IMR-90 (cell line): Measurements from ENCODE around the gene SLC8A1. TPM values are rescaled to one million over a fixed set of nuclear protein-coding genes. Genes with fewer than 3 reads are reported as not detected.
A peak's percentile ranks its signal among the peaks of the same experiment; 100 is the strongest.

Source experiments
- ATAC-seq: fragments of 200-7000 bp; cut with Tn5 transposase; 2 replicates; pipeline ENCODE4 v1.9.1; 2020; ENCODE audit warnings: low read depth, mild to moderate bottlenecking, moderate library complexity
- BruUV-seq: library from RNA; stranded (reverse); fragments of 400-500 nt; replicated peaks from 2 replicates; lab custom pipeline; 2021; lab: Mats Ljungman, UMichigan
- CTCF ChIA-PET: fragments of 300-600 bp; formaldehyde crosslinking; extraction: SDS; loops from one replicate; lab custom pipeline; 2021; ENCODE audit warnings: antibody characterized with exemption; lab: Yijun Ruan, JAX
- POLR2A ChIA-PET: fragments of 300-600 bp; sonication (Branson Sonifier 250); formaldehyde crosslinking; loops from one replicate; lab custom pipeline; 2022; ENCODE audit warnings: antibody characterized with exemption; ENCODE audit not compliant: unreplicated experiment; lab: Charles Lee
- DNase-seq: peaks from one replicate; pipeline ENCODE4 v3.0.0; 2013
- H2AFZ ChIP-seq: replicated peaks from 2 replicates; pipeline ENCODE3; 2013; ENCODE audit warnings: low read length, mild to moderate bottlenecking; ENCODE audit not compliant: poor library complexity
- H2AK5ac ChIP-seq: 2 replicates; pipeline ENCODE4 v1.6.1; 2013; ENCODE audit warnings: low read depth, low read length, inconsistent platforms
- H2AK9ac ChIP-seq: replicated peaks from 2 replicates; pipeline ENCODE3; 2013; ENCODE audit warnings: mild to moderate bottlenecking, low read depth, low read length, moderate library complexity; ENCODE audit not compliant: poor library complexity
- H2BK120ac ChIP-seq: 2 replicates; pipeline ENCODE4 v1.6.1; 2013; ENCODE audit warnings: low read depth, low read length, inconsistent platforms
- H2BK15ac ChIP-seq: 3 replicates; pipeline ENCODE4 v1.6.1; 2013; ENCODE audit warnings: low read depth, low read length, inconsistent platforms
- H2BK20ac ChIP-seq: 2 replicates; pipeline ENCODE4 v1.6.1; 2013; ENCODE audit warnings: low read depth, mild to moderate bottlenecking, inconsistent platforms, low read length, moderate library complexity
- H2BK5ac ChIP-seq: 2 replicates; pipeline ENCODE4 v1.6.1; 2013; ENCODE audit warnings: mild to moderate bottlenecking, low read depth, low read length, inconsistent platforms; ENCODE audit not compliant: poor library complexity, severe bottlenecking
- H3K14ac ChIP-seq: replicated peaks from 2 replicates; pipeline ENCODE4 v1.6.1; 2013; ENCODE audit warnings: low read depth, low read length, inconsistent platforms
- H3K18ac ChIP-seq: 2 replicates; pipeline ENCODE4 v1.6.1; 2013; ENCODE audit warnings: low read depth, low read length, control low read depth
- H3K23ac ChIP-seq: 2 replicates; pipeline ENCODE4 v1.6.1; 2013; ENCODE audit warnings: low read depth, low read length, inconsistent platforms
- H3K27ac ChIP-seq: 2 replicates; pipeline ENCODE4 v1.5.1; 2013; ENCODE audit warnings: mild to moderate bottlenecking, control low read depth, low read length; ENCODE audit not compliant: insufficient read depth
- H3K27me3 ChIP-seq: 2 replicates; pipeline ENCODE4 v1.6.1; 2013; ENCODE audit warnings: low read length; ENCODE audit not compliant: control insufficient read depth, insufficient read depth
- H3K36me3 ChIP-seq: 2 replicates; pipeline ENCODE4 v1.6.1; 2013; ENCODE audit warnings: low read length, mixed read lengths; ENCODE audit not compliant: control insufficient read depth, insufficient read depth
- H3K4ac ChIP-seq: 2 replicates; pipeline ENCODE4 v1.6.1; 2013; ENCODE audit warnings: low read depth, low read length, inconsistent platforms
- H3K4me1 ChIP-seq: 2 replicates; pipeline ENCODE4 v1.6.1; 2013; ENCODE audit warnings: low read length, mixed read lengths; ENCODE audit not compliant: control insufficient read depth, insufficient read depth
- H3K4me2 ChIP-seq: 2 replicates; pipeline ENCODE4 v1.6.1; 2013; ENCODE audit warnings: low read depth, mild to moderate bottlenecking, control low read depth, low read length, moderate library complexity
- H3K4me3 ChIP-seq: 2 replicates; pipeline ENCODE4 v1.5.1; 2013; ENCODE audit warnings: low read depth, mild to moderate bottlenecking, control low read depth, low read length, moderate library complexity; ENCODE audit not compliant: insufficient read depth
- H3K56ac ChIP-seq: 2 replicates; pipeline ENCODE4 v1.6.1; 2013; ENCODE audit warnings: low read length, inconsistent platforms; ENCODE audit not compliant: insufficient read depth; ENCODE audit errors: extremely low read depth
- H3K79me1 ChIP-seq, 2 experiments: 2 replicates each; pipeline ENCODE4 v1.6.1; 2013; ENCODE audit warnings: low read length in 2 of 2, inconsistent platforms in 1 of 2, low read depth in 1 of 2
- H3K9ac ChIP-seq: 2 replicates; pipeline ENCODE4 v1.6.1; 2013; ENCODE audit warnings: low read depth, low read length, control low read depth
- H3K9me1 ChIP-seq: 2 replicates; pipeline ENCODE4 v1.6.1; 2013; ENCODE audit warnings: low read length, inconsistent platforms; ENCODE audit not compliant: insufficient read depth
- H3K9me3 ChIP-seq: 2 replicates; pipeline ENCODE4 v1.6.1; 2013; ENCODE audit warnings: low read length; ENCODE audit not compliant: control insufficient read depth, insufficient read depth
- H4K20me1 ChIP-seq: 2 replicates; pipeline ENCODE4 v1.6.1; 2013; ENCODE audit warnings: low read length, inconsistent platforms; ENCODE audit not compliant: insufficient read depth
- H4K5ac ChIP-seq: 2 replicates; pipeline ENCODE4 v1.6.1; 2013; ENCODE audit warnings: mild to moderate bottlenecking, low read depth, low read length, control low read depth
- H4K8ac ChIP-seq, 2 experiments: 2 replicates each; pipeline ENCODE4 v1.6.1; 2013; ENCODE audit warnings: low read depth in 2 of 2, low read length in 2 of 2, control low read depth in 1 of 2, inconsistent platforms in 1 of 2
- H4K91ac ChIP-seq: 2 replicates; pipeline ENCODE4 v1.6.1; 2013; ENCODE audit warnings: low read depth, low read length, inconsistent platforms; ENCODE audit not compliant: insufficient read depth
- CEBPB ChIP-seq: IDR thresholded peaks from 2 replicates; pipeline ENCODE4 v1.6.1; 2012; ENCODE audit warnings: low read depth, low read length, improper control_type of control experiment
- ELK1 ChIP-seq: fragments of 150-350 bp; IDR thresholded peaks from 2 replicates; pipeline ENCODE4 v1.6.1; 2016; ENCODE audit warnings: low read depth, mild to moderate bottlenecking, low read length, moderate library complexity, borderline replicate concordance
- FOS ChIP-seq: fragments of 150-350 bp; IDR thresholded peaks from 2 replicates; pipeline ENCODE4 v1.6.1; 2016; ENCODE audit warnings: low read depth, low read length
- MAFK ChIP-seq: IDR thresholded peaks from 2 replicates; pipeline ENCODE4 v1.6.1; 2012; ENCODE audit warnings: low read depth, low read length, improper control_type of control experiment
- MAZ ChIP-seq: IDR thresholded peaks from 2 replicates; pipeline ENCODE4 v1.6.1; 2012; ENCODE audit warnings: low read depth, mild to moderate bottlenecking, low read length, improper control_type of control experiment, moderate library complexity, borderline replicate concordance
- MXI1 ChIP-seq: IDR thresholded peaks from 2 replicates; pipeline ENCODE4 v1.6.1; 2012; ENCODE audit warnings: low read depth, mild to moderate bottlenecking, low read length, moderate library complexity, borderline replicate concordance
- NFE2L2 ChIP-seq: fragments of 150-350 bp; IDR thresholded peaks from 2 replicates; pipeline ENCODE4 v1.6.1; 2016; ENCODE audit warnings: low read depth, mild to moderate bottlenecking, low read length
- POLR2A ChIP-seq: IDR thresholded peaks from 2 replicates; pipeline ENCODE4 v1.6.1; 2012; ENCODE audit warnings: mild to moderate bottlenecking, low read depth, low read length
- RAD21 ChIP-seq: IDR thresholded peaks from 2 replicates; pipeline ENCODE4 v1.6.1; 2012; ENCODE audit warnings: low read length, improper control_type of control experiment
- RCOR1 ChIP-seq: IDR thresholded peaks from 2 replicates; pipeline ENCODE4 v1.6.1; 2012; ENCODE audit warnings: mild to moderate bottlenecking, low read length, improper control_type of control experiment; ENCODE audit not compliant: insufficient replicate concordance
- RFX5 ChIP-seq: IDR thresholded peaks from 2 replicates; pipeline ENCODE4 v1.8.0; 2012; ENCODE audit warnings: low read depth, mild to moderate bottlenecking, low read length, moderate library complexity
- USF2 ChIP-seq: fragments of 150-350 bp; IDR thresholded peaks from 2 replicates; pipeline ENCODE4 v1.6.1; 2017; ENCODE audit warnings: mild to moderate bottlenecking, antibody characterized with exemption, low read length, low read depth
- WGBS, 2 experiments: methylation state at CpG; one replicate each; pipeline versions ENCODE4 v1.1.5 to v1.1.7; 2013; ENCODE audit warnings: missing lambda C conversion rate in 2 of 2; ENCODE audit not compliant: insufficient read length in 1 of 2; ENCODE audit errors: extremely low coverage in 2 of 2; 5-methylcytosine and 5-hydroxymethylcytosine counted together
- dilution Hi-C: fragments of 300-500 bp; cut with HindIII; formaldehyde crosslinking; loops from one replicate; pipeline ENCODE4 v1.14.3; 2018; ENCODE audit warnings: low sequenced_read_pairs; ENCODE audit not compliant: unreplicated experiment
- in situ Hi-C: fragments of 300-500 bp; cut with MboI; formaldehyde crosslinking; loops from 3 replicates; pipeline ENCODE4 v1.14.3; 2019; ENCODE audit warnings: low sequenced_read_pairs, inconsistent platforms, mixed read lengths
- intact Hi-C: fragments of 100-400 bp; cut with micrococcal nuclease; formaldehyde crosslinking; loops from 2 replicates; pipeline ENCODE4 v1.10.0; 2022
- polyA plus RNA-seq, 3 experiments: library from polyadenylated mRNA; depleted of rRNA; stranded (reverse); fragments of >200 nt; gene quantifications; 2 replicates each; pipeline ENCODE4 v1.2.3, GENCODE V29; 2012; ENCODE audit warnings: low replicate concordance in 1 of 3
- total RNA-seq: library from RNA; depleted of rRNA; stranded (reverse); fragments of >200 nt; gene quantifications from 2 replicates; pipeline ENCODE4 v1.2.3, GENCODE V29; 2012
- TF ChIP-seq, protein P1 (sequence below): conservative IDR thresholded peaks from 2 replicates; pipeline ENCODE4 v1.5.1; 2012; ENCODE audit warnings: mild to moderate bottlenecking, low read depth, low read length, improper control_type of control experiment

SLC8A1 gene
- total and polyA plus RNA-seq, 2 of the 4 experiments (the other 2 are of a cell fraction), result 7.7 to 57.0 TPM

DNA sequence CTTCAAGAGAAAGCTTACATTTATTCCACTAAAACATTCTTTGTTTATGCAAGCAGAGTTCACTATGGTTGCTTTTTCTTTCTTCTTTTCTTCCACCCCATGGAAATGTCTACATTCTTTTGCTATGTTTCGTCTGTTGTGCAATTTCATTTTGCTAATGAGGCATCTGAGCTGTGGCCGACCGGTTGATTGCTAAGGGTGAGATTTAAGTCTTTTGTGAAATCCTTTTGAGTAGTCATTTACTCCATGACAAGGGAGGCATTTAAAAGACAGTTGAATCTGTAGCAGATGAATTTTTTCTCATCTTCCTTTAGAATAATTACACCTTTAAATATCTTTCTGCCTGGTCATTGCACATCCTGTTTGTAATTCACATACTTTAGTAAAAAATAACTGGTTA, 348.7 kb downstream of the SLC8A1 start (continued):
- TF ChIP-seq RAD21, result no peak

DNA sequence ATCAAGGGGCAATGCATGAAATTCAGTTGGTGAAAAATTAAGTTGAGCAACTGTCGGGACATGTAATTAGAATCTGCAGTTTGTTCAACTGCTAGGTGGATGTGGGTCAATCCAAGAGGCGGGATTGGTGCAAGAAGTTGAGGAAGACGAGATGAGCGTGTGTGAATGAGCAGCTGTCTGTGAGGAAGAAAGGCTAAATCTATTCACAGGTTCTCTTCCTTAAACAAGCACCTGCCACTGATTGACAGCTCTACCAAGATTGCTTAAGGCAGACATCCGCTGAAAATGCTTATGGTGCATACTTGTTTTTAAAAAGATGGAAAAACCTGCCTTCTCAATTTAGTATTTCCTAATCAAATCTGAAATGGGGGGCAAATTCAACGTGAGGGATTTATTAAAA, 349.4 kb downstream of the SLC8A1 start:
- peak overlapping the region; percentile 99 for H3K14ac ChIP-seq
- peak overlapping the region; percentile 95 to 100 for H4K8ac ChIP-seq
- peak overlapping the region; percentile 100 for H3K4ac ChIP-seq
- peak overlapping the region; percentile 85 for H2AK9ac ChIP-seq
- peak overlapping the region; percentile 100 for H2BK120ac ChIP-seq
- H2AFZ ChIP-seq, result peak overlapping the region; percentile 36
- peak overlapping the region; percentile 99 for H3K23ac ChIP-seq
- in situ Hi-C loops (no loop called here), intact Hi-C loops (loop anchor here (2.0 to 10.0 kb wide), 8 partner anchors 100 to 662 kb away; no protein-coding TSS in a partner anchor), dilution Hi-C loops (no loop called here)
- peak overlapping the region; percentile 100 for H2BK20ac ChIP-seq
- H2AK5ac ChIP-seq, result peak overlapping the region; percentile 100
- peak overlapping the region; percentile 100 for H2BK5ac ChIP-seq
- H3K79me1 ChIP-seq, result peaks cover 5 to 19% of the 10 kb centered on the region in 2 experiments; a peak in 2 of 4 replicates
- 100% methylated on average over 2 of the region's 6 CpGs; no CpG with 5 or more reads in 1 of the 2 experiments for WGBS, 2 experiments
- ChIA-PET CTCF (interaction anchor here (0.7 to 1.5 kb wide), 3 partner anchors 122 to 250 kb away, joined by 4 to 6 read pairs (median 5); no protein-coding TSS in a partner anchor), POLR2A (interaction anchor here (0.6 to 1.4 kb wide), 4 partner anchors 22 to 188 kb away, joined by 3 to 5 read pairs (median 4); no protein-coding TSS in a partner anchor)
- no TSS peak for BruUV-seq
- H3K27me3 ChIP-seq, result no peaks in the 10 kb centered on the region
- H3K4me2 ChIP-seq, result peak overlapping the region; percentile 56
- H2BK15ac ChIP-seq, result peak overlapping the region; percentile 100
- no peaks in the 10 kb centered on the region for H4K20me1 ChIP-seq
- H3K9ac ChIP-seq, result peak overlapping the region; percentile 93
- H3K4me3 ChIP-seq, result no peak overlapping the region
- H4K91ac ChIP-seq, result peak overlapping the region; percentile 100
- H3K27ac ChIP-seq, result peak overlapping the region; percentile 100
- H3K9me1 ChIP-seq, result peaks cover 13% of the 10 kb centered on the region
- H3K9me3 ChIP-seq, result no peaks in the 10 kb centered on the region
- no peaks in the 10 kb centered on the region for H3K36me3 ChIP-seq
- H3K18ac ChIP-seq, result peak overlapping the region; percentile 100
- H3K56ac ChIP-seq, result peak overlapping the region; percentile 97
- ATAC-seq (no peak), DNase-seq (no peak)
- peak overlapping the region; percentile 100 for H4K5ac ChIP-seq
- H3K4me1 ChIP-seq, result peaks cover 26% of the 10 kb centered on the region
- TF ChIP-seq MAFK (no peak), RAD21 (no peak), USF2 (no peak), NFE2L2 (no peak), MXI1 (no peak), CEBPB (no peak), MAZ (no peak), FOS (no peak), RFX5 (no peak), RCOR1 (no peak), ELK1 (no peak), POLR2A (no peak)
- TF ChIP-seq, protein P1, sequence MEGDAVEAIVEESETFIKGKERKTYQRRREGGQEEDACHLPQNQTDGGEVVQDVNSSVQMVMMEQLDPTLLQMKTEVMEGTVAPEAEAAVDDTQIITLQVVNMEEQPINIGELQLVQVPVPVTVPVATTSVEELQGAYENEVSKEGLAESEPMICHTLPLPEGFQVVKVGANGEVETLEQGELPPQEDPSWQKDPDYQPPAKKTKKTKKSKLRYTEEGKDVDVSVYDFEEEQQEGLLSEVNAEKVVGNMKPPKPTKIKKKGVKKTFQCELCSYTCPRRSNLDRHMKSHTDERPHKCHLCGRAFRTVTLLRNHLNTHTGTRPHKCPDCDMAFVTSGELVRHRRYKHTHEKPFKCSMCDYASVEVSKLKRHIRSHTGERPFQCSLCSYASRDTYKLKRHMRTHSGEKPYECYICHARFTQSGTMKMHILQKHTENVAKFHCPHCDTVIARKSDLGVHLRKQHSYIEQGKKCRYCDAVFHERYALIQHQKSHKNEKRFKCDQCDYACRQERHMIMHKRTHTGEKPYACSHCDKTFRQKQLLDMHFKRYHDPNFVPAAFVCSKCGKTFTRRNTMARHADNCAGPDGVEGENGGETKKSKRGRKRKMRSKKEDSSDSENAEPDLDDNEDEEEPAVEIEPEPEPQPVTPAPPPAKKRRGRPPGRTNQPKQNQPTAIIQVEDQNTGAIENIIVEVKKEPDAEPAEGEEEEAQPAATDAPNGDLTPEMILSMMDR, result no peak
